Raji (cell line): ENCODE data around the gene GRIN1.

Source experiments
- POLR2A ChIP-seq: IDR thresholded peaks from 2 replicates; pipeline ENCODE4 v1.6.1; 2011; ENCODE audit warnings: low read depth, low read length, control low read depth; ENCODE audit not compliant: insufficient read depth

Gene GRIN1

DNA sequence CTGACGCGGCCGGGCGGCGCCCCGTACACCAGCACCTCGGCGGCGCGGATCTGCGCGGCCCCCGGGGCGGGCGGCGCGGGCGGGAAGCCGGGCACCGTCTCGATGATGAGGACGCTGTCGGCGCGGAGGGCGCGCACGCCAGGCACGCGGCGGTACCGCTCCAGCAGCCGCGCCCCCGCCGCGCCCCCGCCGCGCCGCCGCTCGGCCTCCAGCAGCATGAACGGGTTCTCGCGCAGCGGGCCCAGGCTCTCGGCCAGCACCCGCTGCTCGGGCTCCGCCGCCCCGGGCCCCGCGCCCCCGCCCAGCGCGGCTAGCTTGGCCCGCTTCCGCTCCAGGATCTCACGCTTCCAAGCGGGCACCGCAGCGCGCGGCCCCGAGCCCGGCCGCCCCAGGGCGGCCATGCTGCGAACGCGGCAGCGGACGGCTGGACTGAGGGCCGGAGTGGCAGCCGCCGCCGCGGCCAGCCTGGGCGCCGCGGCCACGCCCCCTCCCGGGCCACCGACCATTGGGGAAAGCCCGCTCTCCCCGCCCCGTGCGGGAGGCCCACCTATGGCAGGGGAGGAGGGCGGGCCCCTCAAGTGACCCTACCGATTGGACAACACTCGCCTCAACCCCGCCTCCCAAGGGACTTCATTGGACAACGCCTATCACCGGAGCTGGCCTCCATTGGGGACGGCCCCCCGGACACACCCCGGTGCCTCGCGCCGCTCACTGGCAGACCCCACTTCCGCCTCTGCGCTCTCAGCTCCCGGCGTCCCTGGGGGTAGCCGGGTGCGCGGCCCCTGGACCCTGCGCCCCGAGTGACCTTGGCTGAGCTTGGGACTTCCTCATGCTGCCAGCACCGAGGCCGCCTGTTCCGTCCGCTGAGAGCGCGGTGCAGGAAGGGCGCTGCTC, 61.6 kb downstream of the GRIN1 start, which contains the start of gene TPRN:
Gene TPRN, minus strand, starts transcription at position 431 of the 894 bp plus-strand sequence. Its CDS starts 30 bp downstream, at position 401.
- peak; percentile 89 for TF ChIP-seq POLR2A

DNA sequence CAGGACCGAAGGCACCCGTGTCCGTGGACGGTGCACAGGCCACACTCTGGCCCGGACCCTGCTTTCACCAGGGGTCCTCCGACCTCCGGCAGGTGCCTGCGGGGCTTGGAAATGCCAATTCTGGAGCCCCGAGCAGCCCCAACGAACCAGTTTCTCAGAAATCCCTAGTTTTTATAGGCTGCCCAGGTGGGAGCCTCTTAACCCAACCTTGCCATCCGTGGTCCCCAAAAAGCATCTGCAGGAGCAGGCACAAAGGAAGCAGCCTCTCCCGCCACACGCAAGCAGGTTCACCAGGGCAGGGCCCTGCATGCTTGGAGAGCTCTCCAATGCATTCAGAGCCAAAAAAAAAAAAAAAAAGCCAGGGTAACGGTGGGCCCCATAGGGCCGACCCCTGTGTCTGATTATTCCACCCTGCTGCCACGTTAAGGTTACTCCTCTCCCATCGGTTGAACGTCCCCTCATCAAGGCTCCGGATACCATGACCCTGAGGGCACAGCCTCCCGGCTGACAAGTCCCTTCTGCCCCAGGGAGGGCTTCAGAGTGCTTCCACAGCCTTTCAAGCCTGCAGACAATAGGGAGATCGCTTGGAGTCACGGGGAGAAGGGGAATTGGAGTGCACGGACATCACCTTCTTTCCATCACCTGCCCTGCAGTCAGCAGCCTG, 62.4 kb downstream of the GRIN1 start:
- peak; percentile 40; the same call in 1 of the 2 replicates for TF ChIP-seq POLR2A

DNA sequence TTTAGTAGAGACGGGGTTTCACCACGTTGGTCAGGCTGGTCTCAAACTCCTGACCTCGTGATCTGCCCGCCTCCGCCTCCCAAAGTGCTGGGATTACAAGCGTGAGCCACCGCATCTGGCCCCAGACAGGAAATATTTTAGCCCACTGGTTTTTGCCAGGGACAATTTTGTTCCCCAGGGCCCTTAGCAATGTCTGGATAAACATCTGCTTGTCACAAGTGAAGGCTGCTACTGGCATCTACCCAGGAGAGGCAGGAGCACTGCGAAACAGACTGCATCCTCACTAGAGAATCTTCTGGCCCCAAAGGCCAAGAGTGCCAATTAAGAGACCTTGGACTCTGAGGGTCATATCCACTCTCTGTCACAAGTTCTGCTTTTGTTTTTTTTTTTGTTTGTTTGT, 64.0 kb downstream of the GRIN1 start:
- TF ChIP-seq POLR2A, result no peak

DNA sequence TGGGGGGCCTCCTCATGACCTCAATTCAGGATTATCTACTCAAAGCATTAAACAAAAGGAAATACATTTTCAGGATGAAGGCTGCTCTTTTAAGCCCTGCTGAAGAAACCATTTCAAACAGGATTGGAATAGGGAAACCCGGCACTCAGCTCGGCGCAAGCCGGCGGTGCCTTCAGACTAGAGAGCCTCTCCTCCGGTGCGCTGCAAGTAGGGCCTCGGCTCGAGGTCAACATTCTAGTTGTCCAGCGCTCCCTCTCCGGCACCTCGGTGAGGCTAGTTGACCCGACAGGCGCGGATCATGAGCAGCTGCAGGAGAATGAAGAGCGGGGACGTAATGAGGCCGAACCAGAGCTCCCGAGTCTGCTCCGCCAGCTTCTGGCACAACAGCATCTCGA, 65.8 kb downstream of the GRIN1 start:
- no peak for TF ChIP-seq POLR2A

DNA sequence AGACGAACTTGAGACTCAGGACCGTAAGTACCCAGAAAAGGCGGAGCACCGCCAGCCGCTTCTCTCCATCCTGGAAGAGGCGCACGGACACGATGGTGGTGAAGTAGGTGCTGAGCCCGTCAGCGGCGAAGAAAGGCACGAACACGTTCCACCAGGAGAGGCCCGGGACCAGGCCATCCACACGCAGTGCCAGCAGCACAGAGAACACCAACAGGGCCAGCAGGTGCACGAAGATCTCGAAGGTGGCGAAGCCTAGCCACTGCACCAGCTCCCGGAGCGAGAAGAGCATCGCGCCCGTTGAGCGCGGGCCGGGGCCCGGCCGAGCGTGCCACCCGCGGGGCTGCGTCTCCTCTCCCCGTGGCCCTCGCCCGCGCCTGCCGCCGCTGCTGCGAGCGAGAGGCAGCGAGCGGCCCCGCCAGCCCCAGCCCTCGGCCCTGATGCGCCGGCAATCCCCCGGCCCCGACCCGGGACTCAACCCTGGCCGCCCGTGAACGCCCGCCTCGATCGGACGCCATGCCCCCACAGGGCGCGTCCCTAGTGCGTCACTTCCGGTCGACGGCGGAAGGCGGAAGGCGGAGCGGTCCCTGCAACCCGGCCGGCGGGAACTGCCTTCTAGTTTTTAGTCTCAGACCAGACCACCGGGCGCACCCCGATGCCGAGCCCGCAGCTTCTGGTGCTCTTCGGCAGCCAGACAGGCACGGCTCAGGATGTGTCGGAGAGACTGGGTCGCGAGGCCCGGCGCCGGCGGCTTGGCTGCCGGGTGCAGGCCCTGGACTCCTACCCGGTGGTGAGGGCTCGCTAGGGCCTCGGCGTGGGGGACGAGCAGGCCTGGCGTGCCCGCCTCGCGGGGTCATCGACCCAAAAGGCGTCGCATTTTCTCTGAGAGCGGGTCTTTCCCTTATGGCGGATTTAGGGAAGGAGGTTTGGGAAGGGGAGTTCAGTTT, 66.4 kb downstream of the GRIN1 start, which contains the start of the genes NDOR1 and TMEM203:
Gene NDOR1, plus strand, starts transcription at position 575 of the 944 bp plus-strand sequence. Its CDS starts 78 bp downstream, at position 653.
Gene TMEM203, minus strand, starts transcription at position 523 of the 944 bp plus-strand sequence. Its CDS starts 234 bp downstream, at position 289.
- peak; percentile 86 for TF ChIP-seq POLR2A

DNA sequence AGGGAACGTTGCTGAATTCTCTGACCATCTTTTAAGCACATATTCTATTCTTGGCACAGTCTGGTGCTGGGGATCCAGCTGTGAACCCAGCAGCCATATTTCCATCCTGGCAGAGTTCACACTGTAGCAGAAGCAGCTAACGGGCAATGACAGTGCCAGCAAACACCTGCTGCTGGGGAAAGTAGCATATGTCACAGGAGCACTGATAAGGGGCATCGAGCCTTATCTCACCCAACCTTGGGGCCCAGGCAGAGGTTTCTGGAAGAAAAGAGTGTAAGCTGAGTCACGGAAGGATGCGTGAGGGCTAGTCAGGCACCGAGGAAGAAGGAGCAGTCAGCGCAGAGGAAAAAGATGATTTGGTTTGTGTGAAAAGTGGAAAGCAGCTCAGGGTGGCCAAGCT, 67.6 kb downstream of the GRIN1 start:
- TF ChIP-seq POLR2A, result no peak

DNA sequence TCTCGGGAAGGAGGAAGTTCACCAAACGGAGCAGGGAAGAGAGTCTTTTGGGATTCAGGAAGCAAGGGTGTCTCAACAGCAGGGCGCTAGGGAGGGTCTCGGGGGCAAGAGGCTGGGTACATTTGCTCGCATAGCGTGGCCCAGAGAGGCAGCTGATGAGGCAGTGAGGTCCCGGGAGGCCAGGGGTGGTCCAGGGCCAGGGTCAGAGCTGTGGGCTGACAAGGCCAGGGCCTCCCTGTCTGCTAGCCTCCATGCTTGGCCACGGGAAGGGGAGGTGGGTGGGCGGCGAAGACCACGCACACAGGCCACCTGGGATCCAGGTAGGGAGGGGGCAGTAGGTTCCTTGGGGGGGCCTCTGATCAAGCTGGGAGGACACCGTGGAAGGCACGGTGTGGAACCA, 72.6 kb downstream of the GRIN1 start:
- TF ChIP-seq POLR2A, result no peak

DNA sequence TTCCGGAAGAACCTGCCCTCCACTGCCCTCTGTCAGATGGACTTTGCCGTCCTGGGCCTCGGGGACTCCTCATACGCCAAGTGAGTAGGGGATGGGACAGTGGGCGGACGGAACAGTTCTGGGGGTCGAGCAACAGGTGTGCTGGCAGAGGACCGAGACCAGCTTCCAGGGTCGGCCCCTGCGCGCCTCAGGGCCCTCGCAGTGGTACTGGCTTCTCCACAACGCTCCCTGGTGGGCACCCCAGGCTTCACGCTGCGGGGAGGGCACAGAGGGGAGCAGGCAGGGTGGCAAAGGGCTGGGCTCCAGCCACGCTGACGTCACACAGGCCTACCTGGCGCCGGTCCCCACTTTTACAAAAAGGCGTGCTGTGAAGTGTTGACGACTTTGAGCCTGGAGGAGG, 73.6 kb downstream of the GRIN1 start:
- no peak for TF ChIP-seq POLR2A

DNA sequence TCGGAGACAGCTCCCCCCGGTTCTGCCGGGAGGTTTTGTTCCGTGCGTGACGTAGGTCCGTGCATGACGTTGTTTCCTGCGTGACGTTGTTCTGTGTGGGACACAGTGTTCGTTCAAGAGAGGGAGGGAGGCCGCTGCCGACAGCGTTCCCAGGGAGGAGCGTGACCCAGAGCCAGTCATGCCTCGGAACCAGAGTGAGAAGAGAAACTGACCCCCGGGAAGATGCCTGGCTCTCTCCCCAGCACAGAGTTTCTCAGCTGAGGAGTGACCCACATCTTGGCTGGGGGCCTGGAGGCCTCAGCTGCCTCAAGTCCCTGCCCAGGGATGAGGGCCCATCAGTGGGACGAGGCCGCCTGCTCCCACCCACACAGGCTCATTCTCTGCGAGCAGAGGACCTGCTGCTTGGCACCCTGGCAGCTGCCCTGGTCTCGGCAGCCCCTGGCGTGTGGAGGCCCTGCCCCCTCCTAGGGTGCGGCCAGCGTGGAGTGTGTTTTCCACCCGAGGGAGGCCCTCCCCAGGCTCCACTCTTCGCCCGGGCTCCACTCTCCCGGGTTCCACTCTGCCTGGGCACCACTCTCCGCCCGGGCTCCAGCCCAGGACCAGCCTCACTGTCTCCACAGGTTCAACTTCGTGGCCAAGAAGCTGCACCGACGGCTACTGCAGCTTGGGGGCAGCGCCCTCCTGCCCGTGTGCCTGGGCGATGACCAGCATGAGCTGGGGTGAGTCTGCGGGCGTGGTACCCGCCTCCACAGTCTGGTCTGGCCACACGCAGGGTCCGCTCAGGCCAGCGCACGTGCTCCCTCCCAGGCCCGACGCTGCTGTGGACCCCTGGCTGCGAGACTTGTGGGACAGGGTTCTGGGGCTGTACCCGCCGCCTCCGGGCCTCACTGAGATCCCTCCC, 74.5 kb downstream of the GRIN1 start:
- TF ChIP-seq POLR2A, result no peak

DNA sequence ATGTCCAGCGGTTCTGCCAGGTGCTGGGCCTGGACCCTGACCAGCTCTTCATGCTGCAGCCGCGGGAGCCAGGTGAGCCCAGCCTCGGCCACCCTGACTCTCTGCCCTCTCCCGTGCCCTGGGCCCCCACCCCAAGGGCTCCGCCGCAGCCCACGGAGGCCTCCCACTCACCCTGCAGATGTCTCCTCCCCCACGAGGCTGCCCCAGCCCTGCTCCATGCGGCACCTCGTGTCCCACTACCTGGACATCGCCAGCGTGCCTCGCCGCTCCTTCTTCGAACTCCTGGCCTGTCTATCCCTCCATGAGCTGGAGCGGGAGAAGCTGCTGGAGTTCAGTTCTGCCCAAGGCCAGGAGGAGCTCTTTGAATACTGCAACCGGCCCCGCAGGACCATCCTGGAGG, 75.7 kb downstream of the GRIN1 start:
- no peak for TF ChIP-seq POLR2A

DNA sequence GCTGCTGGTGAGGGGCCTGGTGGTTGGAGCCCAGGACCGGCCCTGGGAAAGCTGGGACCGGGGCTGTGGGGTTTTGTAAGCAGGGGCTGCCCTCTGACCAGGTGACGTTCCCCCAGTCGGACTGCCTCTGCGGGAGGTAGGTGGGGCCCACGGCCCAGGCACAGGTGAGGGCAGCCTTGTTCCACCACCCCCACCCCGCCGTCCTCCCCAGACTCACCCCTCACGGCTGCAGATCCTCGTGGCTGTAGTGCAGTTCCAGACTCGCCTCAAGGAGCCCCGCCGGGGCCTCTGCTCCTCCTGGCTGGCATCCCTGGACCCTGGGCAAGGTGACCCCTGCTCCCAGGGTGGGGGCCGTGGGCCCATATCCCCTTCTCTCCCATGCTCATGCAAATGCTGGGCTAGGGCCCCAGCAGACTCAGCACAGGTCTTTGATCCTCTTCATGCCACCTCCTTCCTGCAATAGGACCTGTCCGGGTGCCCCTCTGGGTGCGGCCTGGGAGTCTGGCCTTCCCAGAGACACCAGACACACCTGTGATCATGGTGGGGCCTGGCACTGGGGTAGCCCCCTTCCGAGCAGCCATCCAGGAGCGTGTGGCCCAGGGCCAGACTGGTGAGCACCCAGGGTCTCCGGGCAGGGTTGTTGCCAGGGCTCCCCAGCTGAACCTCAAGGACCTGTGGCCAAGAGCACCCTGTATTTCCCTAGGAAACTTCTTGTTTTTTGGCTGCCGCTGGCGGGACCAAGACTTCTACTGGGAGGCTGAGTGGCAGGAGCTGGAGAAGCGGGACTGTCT, 76.4 kb downstream of the GRIN1 start:
- no peak for TF ChIP-seq POLR2A

DNA sequence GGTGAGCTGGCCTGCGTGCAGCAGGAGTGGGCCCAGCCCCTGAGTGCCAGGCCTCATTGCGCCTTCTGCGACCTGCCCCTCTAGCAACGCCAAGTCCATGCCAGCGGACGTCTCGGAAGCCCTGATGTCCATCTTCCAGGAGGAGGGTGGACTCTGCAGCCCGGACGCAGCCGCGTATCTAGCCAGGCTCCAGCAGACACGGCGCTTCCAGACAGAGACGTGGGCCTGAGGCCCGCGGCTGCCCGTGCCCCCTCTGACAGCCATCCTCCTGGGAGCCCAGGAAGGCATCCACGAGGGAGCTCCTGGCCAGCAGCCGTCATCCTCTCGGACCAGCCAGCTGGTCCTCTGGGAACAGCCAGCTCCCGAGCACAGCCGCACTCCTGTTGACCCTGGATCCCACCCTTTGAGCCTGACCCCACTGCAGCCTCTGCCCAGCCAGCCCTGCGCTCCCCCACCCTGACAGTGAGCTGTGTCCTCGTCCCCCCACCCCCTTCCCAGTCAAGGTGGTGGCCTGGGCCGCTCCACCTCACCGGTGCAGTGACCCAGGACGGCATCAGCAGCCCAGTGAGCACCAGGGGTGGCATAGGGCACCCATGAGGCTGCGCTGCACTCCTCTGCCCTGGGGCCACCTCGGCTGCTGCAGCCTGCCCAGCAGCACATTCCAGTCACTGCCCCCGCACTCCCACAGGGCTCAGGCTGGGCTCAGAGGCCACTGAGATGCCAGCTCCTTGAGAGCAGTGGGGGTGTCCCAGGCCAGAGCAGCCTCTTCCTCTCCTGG, 77.4 kb downstream of the GRIN1 start:
- TF ChIP-seq POLR2A, result no peak
